GM18858 (cell line): ENCODE data around the gene ASPN.
"Not testable (repeated sequence)": the region's sequence is repeated elsewhere in the genome, so short reads cannot be mapped to it uniquely, and the experiment has no call there.

Experiments
- ATAC-seq: cut with Tn5 transposase; IDR thresholded peaks from one replicate; pipeline ENCODE4 v1.9.1; 2021; ENCODE audit not compliant: unreplicated experiment

ASPN gene

DNA sequence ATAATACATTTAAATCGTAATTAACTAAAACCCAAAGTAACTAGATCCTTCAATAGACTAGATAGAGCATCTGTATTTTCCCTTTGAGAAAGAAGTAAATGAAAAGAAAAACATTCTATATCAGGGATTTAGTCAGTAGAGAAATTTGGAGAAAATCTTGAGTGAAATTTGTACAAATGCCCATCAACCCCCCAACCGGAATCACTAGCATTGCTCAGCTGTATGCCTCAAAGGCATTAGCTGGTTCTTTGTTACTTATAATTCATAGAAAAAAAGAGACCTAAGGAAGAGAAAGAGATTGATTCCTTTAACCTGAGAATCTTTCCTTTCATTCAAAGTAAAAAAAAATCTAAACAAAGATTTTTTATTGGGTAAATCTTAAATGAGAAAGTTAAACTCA lies 58.7 kb downstream of the ASPN start:
- ATAC-seq: no peak

DNA sequence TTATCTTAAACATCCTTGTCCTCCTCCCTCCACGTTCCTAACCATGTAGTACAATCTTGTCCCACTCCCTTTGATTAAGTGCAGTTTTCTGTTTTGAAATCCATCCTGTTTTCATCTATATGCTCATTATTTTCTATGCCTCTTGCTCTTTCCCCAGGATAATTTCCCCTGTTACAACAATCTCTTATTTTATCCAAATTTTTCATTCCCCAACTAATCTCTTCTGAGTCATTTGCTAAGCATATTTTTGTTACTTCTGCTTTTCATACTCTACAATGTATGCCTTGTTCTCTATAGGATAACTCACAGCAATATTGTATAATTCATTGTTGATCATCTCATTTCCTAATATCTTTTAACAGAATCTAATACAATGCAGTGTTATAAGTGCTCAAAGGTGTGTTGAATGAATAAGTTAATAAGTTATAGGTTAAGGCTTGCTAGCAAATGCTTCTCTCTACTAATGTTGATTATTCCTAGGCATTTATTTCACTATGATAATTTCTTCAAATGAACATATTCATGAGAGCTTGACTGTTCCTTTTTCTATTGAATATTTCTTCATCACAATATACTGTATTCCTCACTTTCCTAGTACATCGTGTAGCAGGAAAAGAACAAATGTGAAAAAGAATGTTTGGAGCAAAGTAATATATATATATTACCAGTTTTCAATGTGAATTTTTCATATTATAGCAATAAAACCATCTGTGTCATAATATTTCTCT lies 59.5 kb downstream of the ASPN start:
- ATAC-seq: no peak

DNA sequence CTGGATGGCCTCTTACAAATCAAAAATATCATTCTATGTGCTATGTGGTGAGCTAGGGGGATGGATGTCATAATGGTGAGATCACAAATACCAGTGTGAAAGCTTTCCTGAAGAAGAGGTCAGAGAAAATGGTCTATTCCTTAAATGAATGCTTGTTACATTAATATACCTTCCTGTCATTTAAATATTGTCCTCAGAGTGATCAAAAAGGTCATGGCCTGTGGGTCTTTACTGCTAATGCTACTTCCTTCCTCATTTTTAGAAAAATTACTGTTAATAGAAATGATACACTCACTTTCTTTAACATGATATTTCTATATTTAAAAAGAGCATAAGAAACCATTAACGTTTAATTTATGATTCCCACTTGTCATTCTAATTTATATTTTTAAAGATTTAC lies 67.7 kb downstream of the ASPN start:
- ATAC-seq: no peak

DNA sequence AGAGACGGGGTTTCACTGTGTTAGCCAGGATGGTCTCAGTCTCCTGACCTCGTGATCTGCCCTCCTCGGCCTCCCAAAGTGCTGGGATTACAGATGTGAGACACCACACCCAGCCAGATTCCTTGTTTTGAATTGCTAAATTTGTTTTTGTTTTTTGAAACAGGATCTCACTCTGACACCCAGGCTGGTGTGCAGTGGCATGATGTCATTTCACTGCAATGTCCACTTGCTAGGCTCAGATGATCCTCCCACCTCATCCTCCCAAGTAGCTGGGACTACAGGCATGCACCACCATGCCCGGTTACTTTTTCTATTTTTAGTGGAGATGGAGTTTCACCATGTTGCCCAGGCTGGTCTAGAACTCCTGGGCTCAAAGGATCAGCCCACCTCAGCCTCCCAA lies 71.1 kb downstream of the ASPN start:
- ATAC-seq: not testable (repeated sequence)

DNA sequence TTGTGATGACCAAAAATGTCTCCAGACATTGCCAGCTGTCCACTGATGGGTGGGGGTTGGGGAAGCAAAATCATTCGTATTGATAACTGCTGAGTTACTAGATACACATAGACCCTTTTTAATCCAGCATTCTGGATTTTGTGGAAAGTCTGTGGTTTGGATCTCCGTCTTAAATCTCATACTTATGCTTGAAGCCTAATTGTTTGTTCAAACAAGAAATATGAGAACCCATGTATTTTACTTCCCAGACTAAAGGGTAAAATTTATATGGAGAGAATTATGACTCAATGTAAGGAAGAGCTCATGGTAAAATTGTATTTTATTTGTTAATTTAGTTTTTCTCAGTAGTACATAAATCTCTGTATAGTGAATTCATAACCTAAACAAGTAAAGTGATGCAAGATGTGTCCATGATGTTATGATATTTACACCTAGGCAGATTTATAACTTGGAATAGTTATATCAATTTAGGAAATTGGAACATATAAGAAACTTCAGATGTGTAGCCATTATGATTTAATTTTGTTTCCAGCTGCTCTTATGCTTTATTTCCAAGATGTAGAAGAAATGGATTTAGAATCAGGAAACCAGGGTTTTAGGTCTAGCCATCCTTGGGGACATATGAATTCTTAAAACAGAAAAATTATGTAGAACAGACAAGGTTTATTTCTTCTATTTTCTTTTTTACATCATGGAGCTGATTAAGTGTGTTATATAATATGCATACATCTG lies 73.4 kb downstream of the ASPN start:
- ATAC-seq: no peak

DNA sequence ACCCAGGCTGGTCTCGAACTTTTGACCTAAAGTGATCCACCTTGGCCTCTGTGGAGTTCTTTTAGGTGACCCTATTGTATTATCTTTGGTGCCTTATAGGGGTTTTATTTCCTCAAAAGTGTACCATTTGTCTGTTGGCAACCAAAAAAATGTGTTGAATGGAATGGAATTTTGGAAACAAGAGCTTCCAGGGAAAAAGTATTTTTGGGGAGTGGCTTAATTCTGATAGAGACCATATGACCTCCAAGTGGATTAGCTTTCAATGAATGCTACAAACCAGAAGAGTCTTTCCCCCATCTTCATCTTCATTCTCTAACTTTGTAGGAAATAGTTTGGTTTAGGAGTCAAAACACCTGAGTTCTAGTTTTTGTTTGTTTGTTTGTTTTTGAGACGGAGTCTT lies 74.5 kb downstream of the ASPN start:
- no peak for ATAC-seq

DNA sequence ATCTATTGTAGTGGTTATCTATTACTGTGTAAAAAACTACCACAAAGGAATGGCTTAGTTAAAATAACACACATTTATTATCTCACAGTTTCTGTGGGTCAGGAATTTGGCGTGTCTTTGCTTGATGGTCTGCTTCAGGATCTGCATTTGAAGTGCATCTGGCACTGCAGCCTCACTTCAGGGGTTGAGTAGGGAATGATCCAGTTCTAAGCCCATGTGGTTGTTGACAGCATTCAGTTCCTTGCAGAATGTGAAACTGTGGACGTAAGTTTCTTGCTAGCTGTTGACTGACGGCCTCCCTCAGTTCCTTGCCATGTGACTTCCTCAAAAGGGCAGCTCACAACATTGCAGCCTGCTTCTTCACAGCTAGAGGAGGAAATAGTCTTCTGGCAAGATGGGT lies 75.8 kb downstream of the ASPN start:
- no peak for ATAC-seq
